ENCODE measurements around the gene ZNF774.

DNA sequence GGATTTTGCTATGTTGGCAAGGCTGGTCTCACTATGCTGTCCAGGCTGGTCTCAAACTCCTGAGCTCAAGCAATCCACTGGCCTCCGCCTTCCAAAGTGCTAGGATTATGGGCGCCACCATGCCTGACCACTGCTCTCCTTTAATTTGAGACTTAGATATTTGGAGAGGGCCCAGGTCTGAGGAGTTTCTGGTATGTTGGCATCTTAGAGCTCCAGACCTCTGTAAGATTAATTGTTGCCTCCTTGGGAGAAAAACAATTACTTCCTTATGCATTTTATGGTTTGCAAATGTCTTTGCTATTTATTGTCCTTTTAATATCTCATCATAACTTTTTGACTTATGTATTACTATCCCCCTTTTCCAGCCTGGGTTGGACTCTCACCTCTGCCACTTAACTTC lies 2.9 kb downstream of the ZNF774 start:
- TF ChIP-seq, protein P1, sequence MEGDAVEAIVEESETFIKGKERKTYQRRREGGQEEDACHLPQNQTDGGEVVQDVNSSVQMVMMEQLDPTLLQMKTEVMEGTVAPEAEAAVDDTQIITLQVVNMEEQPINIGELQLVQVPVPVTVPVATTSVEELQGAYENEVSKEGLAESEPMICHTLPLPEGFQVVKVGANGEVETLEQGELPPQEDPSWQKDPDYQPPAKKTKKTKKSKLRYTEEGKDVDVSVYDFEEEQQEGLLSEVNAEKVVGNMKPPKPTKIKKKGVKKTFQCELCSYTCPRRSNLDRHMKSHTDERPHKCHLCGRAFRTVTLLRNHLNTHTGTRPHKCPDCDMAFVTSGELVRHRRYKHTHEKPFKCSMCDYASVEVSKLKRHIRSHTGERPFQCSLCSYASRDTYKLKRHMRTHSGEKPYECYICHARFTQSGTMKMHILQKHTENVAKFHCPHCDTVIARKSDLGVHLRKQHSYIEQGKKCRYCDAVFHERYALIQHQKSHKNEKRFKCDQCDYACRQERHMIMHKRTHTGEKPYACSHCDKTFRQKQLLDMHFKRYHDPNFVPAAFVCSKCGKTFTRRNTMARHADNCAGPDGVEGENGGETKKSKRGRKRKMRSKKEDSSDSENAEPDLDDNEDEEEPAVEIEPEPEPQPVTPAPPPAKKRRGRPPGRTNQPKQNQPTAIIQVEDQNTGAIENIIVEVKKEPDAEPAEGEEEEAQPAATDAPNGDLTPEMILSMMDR (IDR thresholded peaks at IDR 0.05; ENCODE audit: low read length) = no peak
- TF ChIP-seq EZH2 (IDR thresholded peaks at IDR 0.05; ENCODE audit: borderline replicate concordance, low read length) = no peak
